Ecto neural progenitor cell (in vitro differentiated cells): ENCODE measurements around the gene PRDM7.
"Not testable (repeated sequence)": the region's sequence is repeated elsewhere in the genome, so short reads cannot be mapped to it uniquely, and the experiment has no call there.

Experiments
- DNase-seq: peaks from one replicate; pipeline ENCODE4 v3.0.0-alpha.2; 2018; ENCODE audit warnings: low spot score

PRDM7 gene

GRCh38 chr16:90077240-90077756 lies at the start of gene PRDM7:
PRDM7 (minus strand) TSS chr16:90077331; CDS start chr16:90075910, 1,421 bp downstream.
- DNase-seq = peak; percentile 97

GRCh38 chr16:90121846-90122245 lies 44.7 kb upstream of the PRDM7 start:
- not testable (repeated sequence) for DNase-seq

GRCh38 chr16:90107617-90108016 lies 30.5 kb upstream of the PRDM7 start:
- not testable (repeated sequence) for DNase-seq

- DNase-seq = not testable (repeated sequence)
Measured at GRCh38 chr16:90107060-90107459, 29.9 kb upstream of the PRDM7 start.

- DNase-seq = peak; percentile 62
Measured at GRCh38 chr16:90106271-90106670, 29.1 kb upstream of the PRDM7 start.

- DNase-seq = not testable (repeated sequence)
Measured at GRCh38 chr16:90104725-90105124, 27.6 kb upstream of the PRDM7 start.

- not testable (repeated sequence) for DNase-seq
Measured at GRCh38 chr16:90102086-90102884, 25.2 kb upstream of the PRDM7 start.

- DNase-seq = not testable (repeated sequence)
Measured at GRCh38 chr16:90101332-90101731, 24.2 kb upstream of the PRDM7 start.

GRCh38 chr16:90100790-90101189 lies 23.7 kb upstream of the PRDM7 start:
- not testable (repeated sequence) for DNase-seq

GRCh38 chr16:90100229-90100628 lies 23.1 kb upstream of the PRDM7 start:
- DNase-seq = not testable (repeated sequence)

- not testable (repeated sequence) for DNase-seq
Measured at GRCh38 chr16:90098936-90099335, 21.8 kb upstream of the PRDM7 start.

- DNase-seq = not testable (repeated sequence)
Measured at GRCh38 chr16:90097010-90097684, 20.0 kb upstream of the PRDM7 start.

GRCh38 chr16:90094791-90095190 lies 17.7 kb upstream of the PRDM7 start:
- DNase-seq = not testable (repeated sequence)

GRCh38 chr16:90094296-90094695 lies 17.2 kb upstream of the PRDM7 start:
- DNase-seq = not testable (repeated sequence)

GRCh38 chr16:90093799-90094198 lies 16.7 kb upstream of the PRDM7 start:
- DNase-seq = not testable (repeated sequence)

GRCh38 chr16:90092781-90093180 lies 15.7 kb upstream of the PRDM7 start:
- not testable (repeated sequence) for DNase-seq

GRCh38 chr16:90084215-90084950 lies 7.3 kb upstream of the PRDM7 start:
- no peak for DNase-seq

- no peak for DNase-seq
Measured at GRCh38 chr16:90083139-90083538, 6.0 kb upstream of the PRDM7 start.

- no peak for DNase-seq
Measured at GRCh38 chr16:90081606-90081970, 4.5 kb upstream of the PRDM7 start.

GRCh38 chr16:90078579-90078895 lies 1.4 kb upstream of the PRDM7 start:
- no peak for DNase-seq

- DNase-seq = no peak
Measured at GRCh38 chr16:90077757-90078578, 837 bp upstream of the PRDM7 start.
